H1 (cell line): Measurements from ENCODE around the gene CIAO2B. TPM values are rescaled to one million over a fixed set of nuclear protein-coding genes. Genes with fewer than 3 reads are reported as not detected.

Source experiments
- CTCF ChIA-PET: fragments of 300-600 bp; sonication (Branson Sonifier 250); formaldehyde crosslinking; loops from one replicate; lab custom pipeline; 2021; ENCODE audit not compliant: partially characterized antibody; lab: Charles Lee
- POLR2A ChIA-PET: fragments of 300-600 bp; sonication (Branson Sonifier 250); formaldehyde crosslinking; loops from one replicate; lab custom pipeline; 2021; ENCODE audit warnings: inconsistent platforms; ENCODE audit not compliant: partially characterized antibody; lab: Charles Lee
- DNase-seq, 2 experiments: peaks; one replicate each; pipeline versions ENCODE4 v3.0.0 to v3.0.0-alpha.2; 2010 to 2022; ENCODE audit warnings: low spot score in 2 of 2, low read depth in 1 of 2, mixed read lengths in 1 of 2
- FAIRE-seq: peaks from 2 replicates; lab custom pipeline; 2011; peaks lifted over from hg19 to GRCh38; lab: Jason Lieb, UNC
- H2AFZ ChIP-seq: 2 replicates; pipeline ENCODE4 v1.8.1; 2012; ENCODE audit warnings: low read length, inconsistent platforms
- H2AK5ac ChIP-seq: 2 replicates; pipeline ENCODE4 v1.6.1; 2013; ENCODE audit warnings: low read depth, low read length
- H2BK120ac ChIP-seq: replicated peaks from 2 replicates; pipeline ENCODE3; 2013; ENCODE audit warnings: low read depth, low read length, inconsistent platforms
- H2BK12ac ChIP-seq: 2 replicates; pipeline ENCODE4 v1.6.1; 2013; ENCODE audit warnings: low read depth, low read length
- H2BK15ac ChIP-seq: 2 replicates; pipeline ENCODE4 v1.6.1; 2013; ENCODE audit warnings: low read length
- H2BK20ac ChIP-seq: 2 replicates; pipeline ENCODE4 v1.6.1; 2013; ENCODE audit warnings: low read length
- H2BK5ac ChIP-seq: 2 replicates; pipeline ENCODE4 v1.6.1; 2013; ENCODE audit warnings: low read depth, low read length
- H3K14ac ChIP-seq: 2 replicates; pipeline ENCODE4 v1.6.1; 2013; ENCODE audit warnings: inconsistent platforms; ENCODE audit not compliant: insufficient read length
- H3K18ac ChIP-seq: 2 replicates; pipeline ENCODE4 v1.6.1; 2013; ENCODE audit warnings: low read length; ENCODE audit errors: extremely low read depth
- H3K23ac ChIP-seq: 2 replicates; pipeline ENCODE4 v1.6.1; 2013; ENCODE audit warnings: inconsistent platforms; ENCODE audit not compliant: insufficient read length
- H3K23me2 ChIP-seq: 2 replicates; pipeline ENCODE4 v1.6.1; 2013; ENCODE audit warnings: low read depth, low read length
- H3K27ac ChIP-seq: 2 replicates; pipeline ENCODE4 v1.6.1; 2011; ENCODE audit warnings: low read depth, low read length, inconsistent platforms
- H3K27me3 ChIP-seq, 4 experiments: replicated peaks in 1 of 4; 1 replicate in 1 of 4; 2 replicates in 3 of 4; pipeline versions ENCODE4 v1.6.1 to v1.8.1; 2011 to 2013; ENCODE audit warnings: low read length in 3 of 4, mild to moderate bottlenecking in 3 of 4, inconsistent platforms in 2 of 4, mixed read lengths in 2 of 4, moderate library complexity in 1 of 4; ENCODE audit not compliant: control insufficient read depth in 3 of 4, insufficient read depth in 3 of 4; ENCODE audit errors: extremely low read depth in 1 of 4
- H3K36me3 ChIP-seq, 4 experiments: 2 replicates each; pipeline versions ENCODE4 v1.6.1 to v1.8.1; 2011 to 2013; ENCODE audit warnings: mild to moderate bottlenecking in 4 of 4, low read length in 3 of 4, moderate library complexity in 2 of 4, control low read depth in 1 of 4, inconsistent platforms in 1 of 4; ENCODE audit not compliant: insufficient read depth in 4 of 4, control insufficient read depth in 2 of 4
- H3K4ac ChIP-seq: replicated peaks from 2 replicates; pipeline ENCODE3; 2013; ENCODE audit warnings: low read length, low read depth, mixed read lengths, inconsistent platforms; ENCODE audit not compliant: insufficient read length
- H3K4me1 ChIP-seq, 4 experiments: replicated peaks in 1 of 4; 1 replicate in 1 of 4; 2 replicates in 3 of 4; pipeline versions ENCODE4 v1.6.1 to v1.8.1; 2011 to 2013; ENCODE audit warnings: low read length in 3 of 4, inconsistent platforms in 2 of 4, mixed read lengths in 1 of 4; ENCODE audit not compliant: insufficient read depth in 4 of 4, control insufficient read depth in 3 of 4
- H3K4me2 ChIP-seq, 2 experiments: 2 replicates each; pipeline versions ENCODE4 v1.6.1 to v1.8.1; 2011 to 2013; ENCODE audit warnings: low read depth in 2 of 2, low read length in 2 of 2, control low read depth in 1 of 2, inconsistent platforms in 1 of 2, mild to moderate bottlenecking in 1 of 2; ENCODE audit not compliant: insufficient read depth in 1 of 2
- H3K4me3 ChIP-seq, 4 experiments: fragments of 200-600, 300-600 bp in 1 of 4; sonication (generic), shearing (Covaris generic), sonication (Bioruptor Twin) in 1 of 4; 2 replicates each; pipeline versions ENCODE4 v1.5.1 to v1.8.1; 2011 to 2016; ENCODE audit warnings: low read length in 4 of 4, low read depth in 3 of 4, control low read depth in 2 of 4, inconsistent platforms in 2 of 4, mild to moderate bottlenecking in 2 of 4, mixed read lengths in 1 of 4, moderate library complexity in 1 of 4; ENCODE audit not compliant: insufficient read depth in 2 of 4; ENCODE audit errors: extremely low read depth in 1 of 4
- H3K56ac ChIP-seq: replicated peaks from 2 replicates; pipeline ENCODE3; 2013; ENCODE audit warnings: low read depth, mild to moderate bottlenecking, mixed read lengths, low read length, inconsistent platforms; ENCODE audit not compliant: insufficient read length
- H3K79me1 ChIP-seq: 2 replicates; pipeline ENCODE4 v1.6.1; 2013; ENCODE audit warnings: low read depth, low read length, control low read depth
- H3K79me2 ChIP-seq, 2 experiments: 2 replicates each; pipeline versions ENCODE4 v1.6.1 to v1.8.1; 2012 to 2013; ENCODE audit warnings: low read length in 2 of 2, mild to moderate bottlenecking in 2 of 2, inconsistent platforms in 1 of 2; ENCODE audit not compliant: insufficient read depth in 2 of 2, control insufficient read depth in 1 of 2
- H3K9ac ChIP-seq, 4 experiments: replicated peaks in 1 of 4; 1 replicate in 1 of 4; 2 replicates in 3 of 4; pipeline versions ENCODE4 v1.6.1 to v1.8.1; 2011 to 2013; ENCODE audit warnings: low read depth in 3 of 4, low read length in 3 of 4, control low read depth in 2 of 4, mild to moderate bottlenecking in 2 of 4, moderate library complexity in 2 of 4, inconsistent platforms in 1 of 4; ENCODE audit errors: extremely low read depth in 1 of 4
- H3K9me3 ChIP-seq, 2 experiments: 2 replicates each; pipeline versions ENCODE4 v1.6.1 to v1.8.1; 2012 to 2013; ENCODE audit warnings: mild to moderate bottlenecking in 2 of 2, moderate library complexity in 2 of 2, control low read depth in 1 of 2, inconsistent platforms in 1 of 2, low read depth in 1 of 2, low read length in 1 of 2, mixed read lengths in 1 of 2; ENCODE audit not compliant: insufficient read depth in 2 of 2
- H4K20me1 ChIP-seq, 2 experiments: replicated peaks in 1 of 2; 2 replicates each; pipeline versions ENCODE3 to v1.8.1; 2011 to 2013; ENCODE audit warnings: inconsistent platforms in 2 of 2, low read length in 2 of 2, mild to moderate bottlenecking in 1 of 2; ENCODE audit not compliant: insufficient read depth in 2 of 2, control insufficient read depth in 1 of 2
- H4K5ac ChIP-seq: 2 replicates; pipeline ENCODE4 v1.6.1; 2013; ENCODE audit warnings: low read length, low read depth, mixed read lengths, inconsistent platforms; ENCODE audit not compliant: insufficient read length
- H4K8ac ChIP-seq: 2 replicates; pipeline ENCODE4 v1.8.0; 2013; ENCODE audit warnings: mild to moderate bottlenecking, moderate library complexity, low read length, inconsistent platforms; ENCODE audit not compliant: insufficient read depth; ENCODE audit errors: extremely low read depth
- H4K91ac ChIP-seq: replicated peaks from 2 replicates; pipeline ENCODE3; 2013; ENCODE audit warnings: low read length, mixed read lengths, inconsistent platforms; ENCODE audit not compliant: insufficient read length
- BRCA1 ChIP-seq: IDR thresholded peaks from 2 replicates; pipeline ENCODE4 v1.6.1; 2012; ENCODE audit warnings: low read depth, low read length, improper control_type of control experiment
- EGR1 ChIP-seq: IDR thresholded peaks from 2 replicates; pipeline ENCODE4 v1.6.1; 2011; ENCODE audit warnings: low read depth, low read length, borderline replicate concordance
- KDM5A ChIP-seq: fragments of 200-600 bp; IDR thresholded peaks from 2 replicates; pipeline ENCODE4 v1.7.1; 2012; ENCODE audit warnings: mild to moderate bottlenecking, low read length, inconsistent platforms, mixed read lengths
- RBBP5 ChIP-seq: IDR thresholded peaks from 2 replicates; pipeline ENCODE4 v1.7.1; 2012; ENCODE audit warnings: low read depth, mild to moderate bottlenecking, inconsistent platforms, low read length, moderate library complexity, borderline replicate concordance
- TAF1 ChIP-seq: IDR thresholded peaks from 2 replicates; pipeline ENCODE4 v1.6.1; 2011; ENCODE audit warnings: mild to moderate bottlenecking, low read depth, low read length
- WGBS, 2 experiments: shearing (Covaris generic) in 1 of 2; methylation state at CpG; one replicate each; pipeline versions ENCODE4 v1.1.6 to v1.1.7; 2013 to 2015; ENCODE audit warnings: low lambda C conversion rate in 2 of 2, mixed read lengths in 2 of 2, inconsistent platforms in 1 of 2, low coverage in 1 of 2, missing lambda C conversion rate in 1 of 2; ENCODE audit not compliant: insufficient replicate concordance in 2 of 2, insufficient coverage in 1 of 2, insufficient read length in 1 of 2; ENCODE audit errors: extremely low coverage in 1 of 2, missing lambda C conversion rate in 1 of 2; 5-methylcytosine and 5-hydroxymethylcytosine counted together
- polyA plus RNA-seq, 7 experiments: library from polyadenylated mRNA; depleted of rRNA in 3 of 7; stranded (reverse) in 5 of 7; unstranded in 2 of 7; fragments of >200 nt in 5 of 7; fragments of 200-250 nt in 2 of 7; gene quantifications; 1 replicate in 5 of 7; 2 replicates in 1 of 7; 4 replicates in 1 of 7; pipeline versions ENCODE4 v1.2.1 to v1.2.3, GENCODE V29; 2011 to 2013; ENCODE audit warnings: missing spikeins in 2 of 7, mixed read lengths in 2 of 7
- total RNA-seq: library from RNA; stranded (reverse); fragmentation: NEBNext Ultra II Directional; extraction: Animal tissue kit (Norgen Biotek cat#: 25700); gene quantifications from 2 replicates; pipeline ENCODE4 v1.2.1, GENCODE V29; 2021

Gene CIAO2B
- total and polyA plus RNA-seq, 2 of the 8 experiments (the other 6 are each of a cell fraction or from before 2014, with no cell fraction given), result 65.6 to 248 TPM

GRCh38 chr16:66928702-66929388 lies 5.4 kb downstream of the CIAO2B start:
- Histone ChIP-seq H3K4ac (no peak overlapping the region), H3K23me2 (peaks cover 6% of the 10 kb centered on the region; the same call in 1 of the 2 replicates), H3K4me2 (no peak overlapping the region), H3K79me1 (no peaks in the 10 kb centered on the region), H3K14ac (no peak overlapping the region), H3K4me1 (peaks cover 0 to 8% (median 3%) of the 10 kb centered on the region in 4 experiments; a peak in 4 of 7 replicates), H2BK20ac (no peak overlapping the region), H3K23ac (no peak overlapping the region), H4K8ac (peak overlapping the region; percentile 18; the same call in 1 of the 2 replicates), H2BK5ac (peak overlapping the region; percentile 73; the same call in 1 of the 2 replicates), H2BK12ac (no peak overlapping the region), H3K18ac (no peak overlapping the region), H2AK5ac (no peak overlapping the region; the same call in 1 of the 2 replicates), H3K79me2 (no peaks in the 10 kb centered on the region; a peak in 1 of 4 replicates), H2AFZ (no peak overlapping the region), H4K20me1 (peaks cover 2% of the 10 kb centered on the region in 2 experiments), H3K36me3 (peaks cover 0 to 3% (median under 1%) of the 10 kb centered on the region in 4 experiments; a peak in 3 of 8 replicates), H3K27ac (no peak overlapping the region), H3K9ac (no peak overlapping the region), H3K4me3 (no peak overlapping the region), H2BK15ac (0 out of 2 replicates have a peak overlapping the region, but pooled peaks have one; percentile 63), H3K27me3 (peaks cover 12 to 35% (median 30%) of the 10 kb centered on the region in 4 experiments; a peak in 6 of 7 replicates), H3K9me3 (no peaks in the 10 kb centered on the region), H3K56ac (no peak overlapping the region), H2BK120ac (no peak overlapping the region), H4K91ac (no peak overlapping the region), H4K5ac (no peak overlapping the region)
- DNase-seq, result peak; percentile 34 to 75
- WGBS, 2 experiments, result 71% methylated on average over 10 of the region's 10 CpGs; no CpG with 5 or more reads in 1 of the 2 experiments
- FAIRE-seq, result no peak
- ChIA-PET POLR2A (interaction anchor here (0.7 to 1.4 kb wide), 4 partner anchors 15 to 35 kb away, joined by 3 to 7 read pairs (median 4); no protein-coding TSS in a partner anchor), CTCF (interaction anchor here (0.6 to 27.5 kb wide), 18 partner anchors 9 to 357 kb away, joined by 3 to 1009 read pairs (median 4); partner anchors contain the start of genes CDH16, CES3, NAE1 and PDP2)
- TF ChIP-seq EGR1 (no peak), TAF1 (no peak), BRCA1 (no peak), KDM5A (no peak), RBBP5 (no peak)
